HepG2 (cell line): ENCODE measurements around the gene EFCAB11. TPM values are rescaled to one million over a fixed set of nuclear protein-coding genes. Genes with fewer than 3 reads are reported as not detected.

Experiments used
- ATAC-seq: fragments of 200-7000 bp; cut with Tn5 transposase; 3 replicates; pipeline ENCODE4 v1.9.1; 2020; ENCODE audit warnings: mild to moderate bottlenecking, moderate library complexity
- BruUV-seq: library from RNA; stranded (reverse); fragments of 400-500 nt; replicated peaks from 2 replicates; lab custom pipeline; 2021; lab: Mats Ljungman, UMichigan
- CTCF ChIA-PET: fragments of 300-600 bp; formaldehyde crosslinking; extraction: SDS; loops from one replicate; lab custom pipeline; 2021; ENCODE audit warnings: low total read pairs, inconsistent platforms, low intra/inter-chr PET ratio; lab: Yijun Ruan, JAX
- POLR2A ChIA-PET: fragments of 350-600 bp; sonication (Branson Sonifier 250); formaldehyde crosslinking; loops from one replicate; lab custom pipeline; 2020; ENCODE audit warnings: antibody characterized with exemption, inconsistent platforms; lab: Yijun Ruan, JAX
- DNase-seq: peaks from one replicate; pipeline ENCODE4 v3.0.0-alpha.2; 2015; ENCODE audit warnings: low spot score
- FAIRE-seq: peaks from 3 replicates; lab custom pipeline; 2011; peaks lifted over from hg19 to GRCh38; lab: Jason Lieb, UNC
- H2AFZ ChIP-seq: one replicate; pipeline ENCODE4 v1.6.1; 2011; ENCODE audit warnings: low read length, inconsistent platforms
- H3K27ac ChIP-seq: fragments of 300-600 bp; 3 replicates; pipeline ENCODE4 v1.8.0; 2011; ENCODE audit warnings: mixed run types, mild to moderate bottlenecking, mixed read lengths, low read length, inconsistent platforms; ENCODE audit not compliant: insufficient read depth; ENCODE audit errors: extremely low read length
- H3K27me3 ChIP-seq, 2 experiments: fragments of 200-600 bp in 1 of 2; 2 replicates in 1 of 2; 3 replicates in 1 of 2; pipeline versions ENCODE4 v1.6.0 to v1.8.0; 2011; ENCODE audit warnings: low read length in 2 of 2, mild to moderate bottlenecking in 2 of 2, moderate library complexity in 2 of 2, inconsistent platforms in 1 of 2; ENCODE audit not compliant: insufficient read depth in 2 of 2, control insufficient read depth in 1 of 2
- H3K36me3 ChIP-seq, 2 experiments: fragments of 200-600 bp in 1 of 2; replicated peaks in 1 of 2; 2 replicates in 1 of 2; 3 replicates in 1 of 2; pipeline versions ENCODE4 v1.5.1 to v1.8.0; 2011; ENCODE audit warnings: low read length in 2 of 2, inconsistent platforms in 1 of 2; ENCODE audit not compliant: insufficient read depth in 2 of 2, control insufficient read depth in 1 of 2
- H3K4me1 ChIP-seq: 2 replicates; pipeline ENCODE4 v1.5.1; 2012; ENCODE audit warnings: low read length, inconsistent platforms; ENCODE audit not compliant: insufficient read depth
- H3K4me2 ChIP-seq: 2 replicates; pipeline ENCODE4 v1.6.0; 2011; ENCODE audit warnings: low read depth, low read length, inconsistent platforms
- H3K4me3 ChIP-seq, 3 experiments: fragments of 200-600 bp in 1 of 3; sonication (generic), shearing (Covaris generic) in 1 of 3; replicated peaks in 1 of 3; 2 replicates each; pipeline ENCODE4 v1.5.1; 2011 to 2016; ENCODE audit warnings: low read length in 3 of 3, inconsistent platforms in 2 of 3, low read depth in 2 of 3, mild to moderate bottlenecking in 2 of 3, control low read depth in 1 of 3, mixed read lengths in 1 of 3; ENCODE audit not compliant: insufficient read depth in 1 of 3
- H3K79me2 ChIP-seq: one replicate; pipeline ENCODE4 v1.6.1; 2011; ENCODE audit warnings: low read length, inconsistent platforms; ENCODE audit not compliant: insufficient read depth
- H3K9ac ChIP-seq: 2 replicates; pipeline ENCODE4 v1.6.0; 2011; ENCODE audit warnings: mild to moderate bottlenecking, low read depth, low read length, inconsistent platforms; ENCODE audit not compliant: insufficient read depth
- H3K9me3 ChIP-seq: 2 replicates; pipeline ENCODE4 v1.5.1; 2012; ENCODE audit warnings: mild to moderate bottlenecking, low read length
- H4K20me1 ChIP-seq: 2 replicates; pipeline ENCODE4 v1.6.0; 2011; ENCODE audit warnings: inconsistent platforms, mild to moderate bottlenecking, low read length, moderate library complexity; ENCODE audit not compliant: insufficient read depth
- ATF4 ChIP-seq, 2 experiments: fragments of 450-650 bp in 1 of 2; sonication (generic) in 1 of 2; formaldehyde crosslinking; IDR thresholded peaks; 2 replicates each; pipeline versions ENCODE4 v1.5.0 to v1.8.0; 2020 to 2022; ENCODE audit warnings: mild to moderate bottlenecking in 1 of 2, missing genetic modification reagents in 1 of 2
- CC2D1A ChIP-seq: sonication (generic); formaldehyde crosslinking; IDR thresholded peaks from 2 replicates; pipeline ENCODE4 v1.8.1; 2023; ENCODE audit warnings: mild to moderate bottlenecking, missing genetic modification reagents
- EED ChIP-seq: sonication (generic); formaldehyde crosslinking; IDR thresholded peaks from 2 replicates; pipeline ENCODE4 v1.5.0; 2020; ENCODE audit warnings: mild to moderate bottlenecking, missing genetic modification reagents
- KDM3A ChIP-seq: IDR thresholded peaks from 2 replicates; pipeline ENCODE4 v1.6.1; 2018; ENCODE audit warnings: low read depth, missing compliant biosample characterization
- PCBP2 ChIP-seq: fragments of 200-400 bp; formaldehyde crosslinking; optimal IDR thresholded peaks from 2 replicates; pipeline ENCODE3; 2018; ENCODE audit warnings: low read length, low read depth; ENCODE audit not compliant: poor library complexity, severe bottlenecking
- SNAI1 ChIP-seq: sonication (generic); formaldehyde crosslinking; IDR thresholded peaks from 2 replicates; pipeline ENCODE4 v1.5.0; 2020; ENCODE audit warnings: mild to moderate bottlenecking, missing genetic modification reagents, borderline replicate concordance
- TARDBP ChIP-seq: sonication (generic); formaldehyde crosslinking; IDR thresholded peaks from 2 replicates; pipeline ENCODE4 v1.8.0; 2022; ENCODE audit warnings: mild to moderate bottlenecking, missing genetic modification reagents
- ZNF251 ChIP-seq: sonication (generic); formaldehyde crosslinking; IDR thresholded peaks from 2 replicates; pipeline ENCODE4 v1.9.0; 2021; ENCODE audit warnings: mild to moderate bottlenecking, missing genetic modification reagents
- ZNF512 ChIP-seq: sonication (generic); formaldehyde crosslinking; IDR thresholded peaks from 2 replicates; pipeline ENCODE4 v1.4.0; 2020; ENCODE audit warnings: mild to moderate bottlenecking, missing genetic modification reagents
- ZNF576 ChIP-seq: sonication (generic); formaldehyde crosslinking; IDR thresholded peaks from 2 replicates; pipeline ENCODE4 v1.4.0; 2020; ENCODE audit warnings: mild to moderate bottlenecking, missing genetic modification reagents
- WGBS: methylation state at CpG from one replicate; pipeline ENCODE4 v1.1.6; 2017; ENCODE audit warnings: low lambda C conversion rate; 5-methylcytosine and 5-hydroxymethylcytosine counted together
- in situ Hi-C: cut with HindIII; loops from 2 replicates; pipeline ENCODE4 v1.10.0; 2017; ENCODE audit warnings: low pct_unique_long_range_greater_than_20kb; ENCODE audit not compliant: extremely low pct_ligation_motif_present
- intact Hi-C: fragments of 100-400 bp; cut with micrococcal nuclease; formaldehyde crosslinking; loops from one replicate; pipeline ENCODE4 v1.10.0; 2022; ENCODE audit not compliant: unreplicated experiment
- polyA plus RNA-seq, 8 experiments: library from polyadenylated mRNA; depleted of rRNA in 3 of 8; stranded (reverse) in 7 of 8; unstranded in 1 of 8; fragments of >200 nt; fragmentation: Illumina TruSeq in 4 of 8; extraction: Trizol in 4 of 8; gene quantifications; 2 replicates each; pipeline versions ENCODE4 v1.2.1 to v1.2.3, GENCODE V29; 2011 to 2016; ENCODE audit warnings: low read depth in 4 of 8, missing spikeins in 1 of 8, mixed read lengths in 1 of 8; ENCODE audit not compliant: insufficient read depth in 1 of 8
- total RNA-seq, 5 experiments: library from RNA; depleted of rRNA; stranded (reverse); fragments of >200 nt; fragmentation: Illumina TruSeq; extraction: Trizol; gene quantifications; 2 replicates each; pipeline ENCODE4 v1.2.3, GENCODE V29; 2016; ENCODE audit warnings: low read depth in 1 of 5

Gene EFCAB11
- total and polyA plus RNA-seq, 2 of the 13 experiments (the other 11 are each of a cell fraction or from before 2014, with no cell fraction given), result 8.2 to 31.5 TPM

GRCh38 chr14:89921346-89921745 lies 33.2 kb downstream of the EFCAB11 start:
- CTCF ChIA-PET, result no interaction called here
- H3K36me3 ChIP-seq, result peaks cover 0 to 4% of the 10 kb centered on the region in 2 experiments; a peak in 4 of 5 replicates

More at GRCh38 chr14:89921346-89921745, 33.2 kb downstream of the EFCAB11 start:
- intact Hi-C loops, result no loop called here
- no peak for FAIRE-seq
- TF ChIP-seq PCBP2 (no peak), ZNF512 (CRISPR knock-in tag) (no peak), ATF4 (CRISPR knock-in tag; IDR thresholded peaks at IDR 0.05) (no peak), CC2D1A (no peak), SNAI1 (no peak), EED (CRISPR knock-in tag) (no peak), ZNF576 (CRISPR knock-in tag) (no peak), ZNF251 (CRISPR knock-in tag) (no peak), TARDBP (CRISPR knock-in tag) (no peak), KDM3A (CRISPR knock-in tag) (no peak)
- TF ChIP-seq, all 625 proteins: peak for 0
- Histone ChIP-seq H3K9me3 (no peaks in the 10 kb centered on the region), H3K4me2 (no peak overlapping the region), H2AFZ (no peak overlapping the region), H3K27me3 (no peaks in the 10 kb centered on the region), H3K79me2 (no peaks in the 10 kb centered on the region), H3K4me3 (no peak overlapping the region), H3K4me1 (peaks cover 2% of the 10 kb centered on the region), H3K27ac (no peak overlapping the region), H4K20me1 (no peaks in the 10 kb centered on the region), H3K9ac (no peak overlapping the region)
- in situ Hi-C loops, result loop anchor here (25.0 kb wide), 2 partner anchors 509 to 684 kb away; partner anchors contain the start of gene FOXN3
- DNase-seq, result no peak
- no TSS peak for BruUV-seq
- POLR2A ChIA-PET, result no interaction called here
- WGBS, result 94% methylated on average over 3 of the region's 3 CpGs
- no peak for ATAC-seq
